HCT116 (cell line): ENCODE data around the gene KNL1. TPM values are rescaled to one million over a fixed set of nuclear protein-coding genes. Genes with fewer than 3 reads are reported as not detected.

Source experiments
- ATAC-seq: fragments of 200-7000 bp; cut with Tn5 transposase; 2 replicates; pipeline ENCODE4 v1.9.1; 2020; ENCODE audit warnings: mild to moderate bottlenecking, moderate library complexity
- BruUV-seq: library from RNA; stranded (reverse); fragments of 400-500 nt; replicated peaks from 2 replicates; lab custom pipeline; 2021; lab: Mats Ljungman, UMichigan
- CTCF ChIA-PET: fragments of 300-600 bp; sonication (Branson Sonifier 250); formaldehyde crosslinking; loops from one replicate; lab custom pipeline; 2021; ENCODE audit warnings: antibody characterized with exemption; lab: Charles Lee
- POLR2A ChIA-PET: fragments of 300-600, 350-600 bp; sonication (Branson Sonifier 250); formaldehyde crosslinking; loops from one replicate; lab custom pipeline; 2021; ENCODE audit warnings: antibody characterized with exemption; lab: Charles Lee
- RAD21 ChIA-PET, 2 experiments: fragments of 300-600 bp; sonication (Branson Sonifier 250); formaldehyde crosslinking; loops; one replicate each; lab custom pipeline; 2023; ENCODE audit warnings: low total read pairs in 2 of 2; ENCODE audit not compliant: uncharacterized antibody in 2 of 2, unreplicated experiment in 2 of 2, low non-redundant PET in 1 of 2; lab: Charles Lee
- DNase-seq: peaks from one replicate; pipeline ENCODE4 v3.0.0-alpha.2; 2010; ENCODE audit warnings: low read depth, low spot score
- H2AFZ ChIP-seq: fragments of 200-600 bp; shearing (Covaris generic), sonication (generic); 2 replicates; pipeline ENCODE4 v1.6.1; 2017; ENCODE audit warnings: low read depth, mixed run types, mixed read lengths, antibody characterized with exemption, low read length; ENCODE audit not compliant: poor library complexity, severe bottlenecking
- H3K27ac ChIP-seq: 2 replicates; pipeline ENCODE4 v1.5.1; 2012; ENCODE audit warnings: low read depth, low read length
- H3K27me3 ChIP-seq: fragments of 200-600 bp; sonication (generic); 2 replicates; pipeline ENCODE4 v1.6.1; 2016; ENCODE audit warnings: mixed run types, low read length, mixed read lengths; ENCODE audit not compliant: insufficient read depth
- H3K36me3 ChIP-seq, 2 experiments: fragments of 200-500 bp in 1 of 2; fragments of 200-600 bp in 1 of 2; sonication (Bioruptor generic) in 1 of 2; sonication (generic) in 1 of 2; 2 replicates each; pipeline versions ENCODE4 v1.5.1 to v1.6.1; 2014 to 2016; ENCODE audit warnings: low read length in 2 of 2, inconsistent platforms in 1 of 2, mixed read lengths in 1 of 2, mixed run types in 1 of 2; ENCODE audit not compliant: insufficient read depth in 2 of 2, control insufficient read depth in 1 of 2
- H3K4me1 ChIP-seq, 2 experiments: fragments of 200-600 bp in 1 of 2; sonication (generic) in 1 of 2; 2 replicates each; pipeline versions ENCODE4 v1.5.1 to v1.6.1; 2012 to 2017; ENCODE audit warnings: low read length in 2 of 2, inconsistent platforms in 1 of 2, mild to moderate bottlenecking in 1 of 2, mixed read lengths in 1 of 2, mixed run types in 1 of 2, moderate library complexity in 1 of 2; ENCODE audit not compliant: insufficient read depth in 2 of 2, control insufficient read depth in 1 of 2
- H3K4me2 ChIP-seq: fragments of 200-600 bp; sonication (generic); 2 replicates; pipeline ENCODE4 v1.6.1; 2017; ENCODE audit warnings: mixed run types, low read length, mixed read lengths
- H3K4me3 ChIP-seq, 2 experiments: fragments of 200-600 bp in 1 of 2; sonication (generic) in 1 of 2; replicated peaks in 1 of 2; 2 replicates each; pipeline ENCODE4 v1.5.1; 2011 to 2016; ENCODE audit warnings: low read length in 2 of 2, control low read depth in 1 of 2, low read depth in 1 of 2, mild to moderate bottlenecking in 1 of 2, mixed read lengths in 1 of 2, mixed run types in 1 of 2
- H3K79me2 ChIP-seq: fragments of 200-600 bp; sonication (generic); 2 replicates; pipeline ENCODE4 v1.6.1; 2017; ENCODE audit warnings: mild to moderate bottlenecking, mixed run types, low read length, moderate library complexity, mixed read lengths; ENCODE audit not compliant: insufficient read depth
- H3K9ac ChIP-seq: fragments of 200-600 bp; sonication (generic); 2 replicates; pipeline ENCODE4 v1.6.1; 2016; ENCODE audit warnings: low read length, mixed read lengths
- H3K9me2 ChIP-seq: fragments of 200-600 bp; sonication (generic), shearing (Covaris generic); 2 replicates; pipeline ENCODE4 v1.6.1; 2017; ENCODE audit warnings: mixed run types, mild to moderate bottlenecking, moderate library complexity; ENCODE audit not compliant: insufficient read depth
- H3K9me3 ChIP-seq, 2 experiments: fragments of 200-500 bp in 1 of 2; fragments of 200-600 bp in 1 of 2; sonication (Bioruptor generic) in 1 of 2; sonication (generic) in 1 of 2; 2 replicates each; pipeline ENCODE4 v1.6.1; 2014 to 2017; ENCODE audit warnings: low read length in 2 of 2, mixed read lengths in 2 of 2, inconsistent platforms in 1 of 2, low read depth in 1 of 2, mild to moderate bottlenecking in 1 of 2, mixed run types in 1 of 2, moderate library complexity in 1 of 2; ENCODE audit not compliant: control insufficient read depth in 1 of 2, insufficient read depth in 1 of 2
- H4K20me1 ChIP-seq: fragments of 200-600 bp; sonication (generic), shearing (Covaris generic); 2 replicates; pipeline ENCODE4 v1.6.1; 2017; ENCODE audit warnings: mixed run types, mild to moderate bottlenecking, moderate library complexity; ENCODE audit not compliant: insufficient read depth
- CBX3 ChIP-seq: IDR thresholded peaks from 2 replicates; pipeline ENCODE4 v1.6.1; 2012; ENCODE audit warnings: low read depth
- EGR1 ChIP-seq: IDR thresholded peaks from 2 replicates; pipeline ENCODE4 v1.6.1; 2012; ENCODE audit warnings: low read depth
- EZH2 ChIP-seq: fragments of 200-600 bp; sonication (generic); IDR thresholded peaks from 2 replicates; pipeline ENCODE4 v1.6.1; 2017; ENCODE audit warnings: antibody characterized with exemption, mixed run types
- FOSL1 ChIP-seq: IDR thresholded peaks from 2 replicates; pipeline ENCODE4 v1.6.1; 2012; ENCODE audit warnings: low read depth
- JUND ChIP-seq: IDR thresholded peaks from 2 replicates; pipeline ENCODE4 v1.6.1; 2012
- POLR2AphosphoS5 ChIP-seq: IDR thresholded peaks from 2 replicates; pipeline ENCODE4 v1.6.1; 2011; ENCODE audit warnings: mild to moderate bottlenecking, low read depth, low read length, moderate library complexity
- RAD21 ChIP-seq: IDR thresholded peaks from 2 replicates; pipeline ENCODE4 v1.6.1; 2012; ENCODE audit warnings: low read depth, mild to moderate bottlenecking
- SIN3A ChIP-seq: IDR thresholded peaks from 2 replicates; pipeline ENCODE4 v1.6.1; 2012; ENCODE audit warnings: low read depth
- SRF ChIP-seq: IDR thresholded peaks from 2 replicates; pipeline ENCODE4 v1.6.1; 2012; ENCODE audit warnings: low read depth
- TCF7L2 ChIP-seq: IDR thresholded peaks from 2 replicates; pipeline ENCODE4 v1.7.0; 2011; ENCODE audit warnings: borderline replicate concordance, inconsistent platforms; ENCODE audit not compliant: insufficient read depth, insufficient read length; ENCODE audit errors: extremely low read depth
- YY1 ChIP-seq: IDR thresholded peaks from 2 replicates; pipeline ENCODE4 v1.6.1; 2011; ENCODE audit warnings: low read length, low read depth, moderate library complexity, mild to moderate bottlenecking; ENCODE audit not compliant: insufficient replicate concordance; ENCODE audit errors: extremely low read depth
- intact Hi-C: fragments of 100-400 bp; cut with micrococcal nuclease; formaldehyde crosslinking; loops from 2 replicates; pipeline ENCODE4 v1.10.0; 2022
- total RNA-seq: library from RNA; stranded (reverse); gene quantifications from one replicate; pipeline ENCODE4 v1.2.1, GENCODE V29; 2021; ENCODE audit not compliant: unreplicated experiment
- TF ChIP-seq, protein P1 (sequence below): IDR thresholded peaks from 2 replicates; pipeline ENCODE4 v1.6.1; 2012; ENCODE audit warnings: low read depth
- TF ChIP-seq, protein P2 (sequence below): IDR thresholded peaks from 2 replicates; pipeline ENCODE4 v1.6.1; 2012
- TF ChIP-seq, protein P3 (sequence below): IDR thresholded peaks from 2 replicates; pipeline ENCODE4 v1.6.1; 2012

The KNL1 gene
- total RNA-seq, 1 experiment from 2014 or later: 30.6 TPM

- H3K9ac ChIP-seq: no peak overlapping the region
- H3K27ac ChIP-seq: no peak overlapping the region
- intact Hi-C loops: loop anchor here (10.0 kb wide), 1 partner anchor 187 kb away; no protein-coding TSS in a partner anchor
- no peaks in the 10 kb centered on the region for H4K20me1 ChIP-seq
- ChIA-PET RAD21 (no interaction called here), CTCF (interaction anchor here (3.7 kb wide), 1 partner anchor 9 kb away, joined by 13 read pairs; no protein-coding TSS in a partner anchor), POLR2A (no interaction called here)
- no peak for ATAC-seq
- H3K4me1 ChIP-seq: peaks cover 0 to 9% of the 10 kb centered on the region in 2 experiments; a peak in 2 of 4 replicates
- no peaks in the 10 kb centered on the region for H3K9me2 ChIP-seq
- no peak overlapping the region for H2AFZ ChIP-seq
- no peaks in the 10 kb centered on the region for H3K36me3 ChIP-seq
- BruUV-seq: no TSS peak
- no peaks in the 10 kb centered on the region for H3K27me3 ChIP-seq
- no peaks in the 10 kb centered on the region for H3K9me3 ChIP-seq
- H3K4me3 ChIP-seq: no peak overlapping the region
- TF ChIP-seq EZH2 (no peak), RAD21 (no peak), YY1 (no peak), POLR2AphosphoS5 (no peak), EGR1 (no peak), CBX3 (no peak), TCF7L2 (no peak), SRF (no peak), JUND (no peak), FOSL1 (no peak), SIN3A (no peak)
- TF ChIP-seq, protein P1, sequence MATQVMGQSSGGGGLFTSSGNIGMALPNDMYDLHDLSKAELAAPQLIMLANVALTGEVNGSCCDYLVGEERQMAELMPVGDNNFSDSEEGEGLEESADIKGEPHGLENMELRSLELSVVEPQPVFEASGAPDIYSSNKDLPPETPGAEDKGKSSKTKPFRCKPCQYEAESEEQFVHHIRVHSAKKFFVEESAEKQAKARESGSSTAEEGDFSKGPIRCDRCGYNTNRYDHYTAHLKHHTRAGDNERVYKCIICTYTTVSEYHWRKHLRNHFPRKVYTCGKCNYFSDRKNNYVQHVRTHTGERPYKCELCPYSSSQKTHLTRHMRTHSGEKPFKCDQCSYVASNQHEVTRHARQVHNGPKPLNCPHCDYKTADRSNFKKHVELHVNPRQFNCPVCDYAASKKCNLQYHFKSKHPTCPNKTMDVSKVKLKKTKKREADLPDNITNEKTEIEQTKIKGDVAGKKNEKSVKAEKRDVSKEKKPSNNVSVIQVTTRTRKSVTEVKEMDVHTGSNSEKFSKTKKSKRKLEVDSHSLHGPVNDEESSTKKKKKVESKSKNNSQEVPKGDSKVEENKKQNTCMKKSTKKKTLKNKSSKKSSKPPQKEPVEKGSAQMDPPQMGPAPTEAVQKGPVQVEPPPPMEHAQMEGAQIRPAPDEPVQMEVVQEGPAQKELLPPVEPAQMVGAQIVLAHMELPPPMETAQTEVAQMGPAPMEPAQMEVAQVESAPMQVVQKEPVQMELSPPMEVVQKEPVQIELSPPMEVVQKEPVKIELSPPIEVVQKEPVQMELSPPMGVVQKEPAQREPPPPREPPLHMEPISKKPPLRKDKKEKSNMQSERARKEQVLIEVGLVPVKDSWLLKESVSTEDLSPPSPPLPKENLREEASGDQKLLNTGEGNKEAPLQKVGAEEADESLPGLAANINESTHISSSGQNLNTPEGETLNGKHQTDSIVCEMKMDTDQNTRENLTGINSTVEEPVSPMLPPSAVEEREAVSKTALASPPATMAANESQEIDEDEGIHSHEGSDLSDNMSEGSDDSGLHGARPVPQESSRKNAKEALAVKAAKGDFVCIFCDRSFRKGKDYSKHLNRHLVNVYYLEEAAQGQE: no peak
- TF ChIP-seq, protein P2, sequence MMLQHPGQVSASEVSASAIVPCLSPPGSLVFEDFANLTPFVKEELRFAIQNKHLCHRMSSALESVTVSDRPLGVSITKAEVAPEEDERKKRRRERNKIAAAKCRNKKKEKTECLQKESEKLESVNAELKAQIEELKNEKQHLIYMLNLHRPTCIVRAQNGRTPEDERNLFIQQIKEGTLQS: no peak
- TF ChIP-seq, protein P3, sequence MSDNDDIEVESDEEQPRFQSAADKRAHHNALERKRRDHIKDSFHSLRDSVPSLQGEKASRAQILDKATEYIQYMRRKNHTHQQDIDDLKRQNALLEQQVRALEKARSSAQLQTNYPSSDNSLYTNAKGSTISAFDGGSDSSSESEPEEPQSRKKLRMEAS: no peak
- DNase-seq: no peak
- H3K79me2 ChIP-seq: peaks cover 70% of the 10 kb centered on the region
- H3K4me2 ChIP-seq: no peak overlapping the region
These were observed 4.1 kb downstream of the KNL1 start for GRCh38 chr15:40598126-40598525.
